ENCODE measurements around the gene PSME1. TPM values are rescaled to one million over a fixed set of nuclear protein-coding genes. Genes with fewer than 3 reads are reported as not detected.

Gene PSME1
- total RNA-seq, 1 donor from 2014 or later, result 385 TPM

GRCh38 chr14:24122416-24122815 is 13.6 kb upstream of the PSME1 start:
- no peak for DNase-seq (ENCODE audit: low read depth)
- no peak overlapping the region for H3K4me3 ChIP-seq (ENCODE audit: low read depth, low read length)
- TF ChIP-seq, protein P1, sequence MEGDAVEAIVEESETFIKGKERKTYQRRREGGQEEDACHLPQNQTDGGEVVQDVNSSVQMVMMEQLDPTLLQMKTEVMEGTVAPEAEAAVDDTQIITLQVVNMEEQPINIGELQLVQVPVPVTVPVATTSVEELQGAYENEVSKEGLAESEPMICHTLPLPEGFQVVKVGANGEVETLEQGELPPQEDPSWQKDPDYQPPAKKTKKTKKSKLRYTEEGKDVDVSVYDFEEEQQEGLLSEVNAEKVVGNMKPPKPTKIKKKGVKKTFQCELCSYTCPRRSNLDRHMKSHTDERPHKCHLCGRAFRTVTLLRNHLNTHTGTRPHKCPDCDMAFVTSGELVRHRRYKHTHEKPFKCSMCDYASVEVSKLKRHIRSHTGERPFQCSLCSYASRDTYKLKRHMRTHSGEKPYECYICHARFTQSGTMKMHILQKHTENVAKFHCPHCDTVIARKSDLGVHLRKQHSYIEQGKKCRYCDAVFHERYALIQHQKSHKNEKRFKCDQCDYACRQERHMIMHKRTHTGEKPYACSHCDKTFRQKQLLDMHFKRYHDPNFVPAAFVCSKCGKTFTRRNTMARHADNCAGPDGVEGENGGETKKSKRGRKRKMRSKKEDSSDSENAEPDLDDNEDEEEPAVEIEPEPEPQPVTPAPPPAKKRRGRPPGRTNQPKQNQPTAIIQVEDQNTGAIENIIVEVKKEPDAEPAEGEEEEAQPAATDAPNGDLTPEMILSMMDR (conservative IDR thresholded peaks at IDR 0.05; ENCODE audit: low read depth, low read length), result no peak

DNA sequence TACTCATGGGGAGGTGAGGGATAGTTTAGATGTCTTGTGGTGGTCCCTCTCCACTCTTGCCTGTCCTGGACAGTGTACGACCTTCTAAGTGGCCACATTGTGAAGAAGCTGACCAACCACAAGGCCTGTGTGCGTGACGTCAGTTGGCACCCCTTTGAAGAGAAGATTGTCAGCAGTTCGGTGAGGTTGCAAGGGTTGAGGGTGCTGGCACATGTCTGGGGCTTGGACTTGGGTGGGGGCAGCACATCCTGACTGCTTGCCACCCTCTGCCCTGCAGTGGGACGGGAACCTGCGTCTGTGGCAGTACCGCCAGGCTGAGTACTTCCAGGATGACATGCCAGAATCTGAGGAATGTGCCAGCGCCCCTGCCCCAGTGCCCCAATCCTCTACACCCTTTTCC is 13.1 kb upstream of the PSME1 start:
- H3K4me3 ChIP-seq (ENCODE audit: low read depth, low read length), result no peak overlapping the region
- TF ChIP-seq, protein P1 (conservative IDR thresholded peaks at IDR 0.05; ENCODE audit: low read depth, low read length), result no peak
- no peak for DNase-seq (ENCODE audit: low read depth)

DNA sequence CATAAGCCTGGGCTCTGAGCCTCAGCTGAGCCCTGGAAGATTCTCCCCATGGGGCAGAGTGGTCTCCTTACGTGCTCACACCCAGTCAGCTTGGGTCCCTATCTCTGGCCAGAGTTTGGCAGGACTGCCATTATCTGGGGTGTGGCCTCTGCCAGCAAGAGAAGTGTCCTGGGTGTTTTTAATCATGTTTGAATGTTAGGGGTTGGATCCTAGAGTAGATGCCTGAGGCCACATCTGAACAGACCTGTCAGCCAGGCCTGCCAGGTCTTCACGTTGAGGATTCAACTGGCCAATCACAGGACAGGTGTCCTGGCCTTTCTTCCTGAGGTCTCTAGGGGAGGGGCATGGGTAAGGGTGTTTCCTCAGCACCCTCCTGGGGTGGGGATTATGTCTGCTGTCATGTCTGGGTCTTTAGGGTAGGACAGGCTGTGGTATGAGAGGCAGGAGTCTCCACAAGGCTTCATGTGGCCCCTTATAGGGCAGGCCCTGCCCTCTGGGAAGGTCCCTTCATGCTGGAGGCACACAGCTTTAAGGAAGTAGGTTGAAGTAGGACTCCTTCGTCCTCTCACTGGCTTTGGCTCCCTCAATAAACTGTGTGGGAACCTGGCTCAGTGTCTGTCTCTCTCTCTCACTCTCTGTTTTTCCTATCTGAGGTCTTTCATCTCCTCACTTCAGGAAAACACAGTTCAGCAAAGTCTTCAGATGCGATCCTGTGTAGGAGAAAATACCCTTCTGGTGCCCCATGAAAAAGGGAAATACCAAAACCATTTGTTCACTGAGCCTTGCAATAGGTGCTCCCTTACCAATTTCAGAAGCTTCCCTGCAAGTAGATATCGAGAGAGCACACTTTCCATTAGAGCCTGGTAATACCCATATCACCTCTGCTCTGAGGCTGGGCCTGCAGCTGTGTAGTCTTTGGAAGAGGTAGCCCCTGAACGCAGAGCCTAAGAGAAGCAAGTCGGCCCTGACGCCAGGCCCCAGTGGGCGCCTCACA is 12.3 kb upstream of the PSME1 start:
- no peak overlapping the region for H3K4me3 ChIP-seq (ENCODE audit: low read depth, low read length)
- TF ChIP-seq, protein P1 (conservative IDR thresholded peaks at IDR 0.05; ENCODE audit: low read depth, low read length), result no peak
- no peak for DNase-seq (ENCODE audit: low read depth)

DNA sequence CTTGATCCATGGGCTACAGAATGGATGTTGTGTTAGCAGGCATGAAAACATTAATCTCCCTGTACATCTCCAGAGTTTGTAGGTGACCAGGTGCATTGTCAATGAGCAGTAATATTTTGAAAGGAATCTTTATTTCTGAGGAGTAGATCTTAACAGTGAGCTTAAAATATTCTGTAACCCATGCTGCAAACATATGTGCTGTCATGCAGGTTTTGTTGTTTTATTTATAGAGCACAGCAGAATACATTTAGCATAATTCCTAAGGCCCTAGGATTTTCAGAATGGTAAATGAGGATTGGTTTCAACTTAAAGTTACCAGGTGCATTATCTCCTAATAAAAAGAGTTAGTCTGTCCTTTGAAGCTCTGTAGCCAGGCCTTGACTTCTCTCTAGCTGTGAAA is 9.1 kb upstream of the PSME1 start:
- DNase-seq (ENCODE audit: low read depth), result no peak
- TF ChIP-seq, protein P1 (conservative IDR thresholded peaks at IDR 0.05; ENCODE audit: low read depth, low read length), result no peak
- H3K4me3 ChIP-seq (ENCODE audit: low read depth, low read length), result no peak overlapping the region

DNA sequence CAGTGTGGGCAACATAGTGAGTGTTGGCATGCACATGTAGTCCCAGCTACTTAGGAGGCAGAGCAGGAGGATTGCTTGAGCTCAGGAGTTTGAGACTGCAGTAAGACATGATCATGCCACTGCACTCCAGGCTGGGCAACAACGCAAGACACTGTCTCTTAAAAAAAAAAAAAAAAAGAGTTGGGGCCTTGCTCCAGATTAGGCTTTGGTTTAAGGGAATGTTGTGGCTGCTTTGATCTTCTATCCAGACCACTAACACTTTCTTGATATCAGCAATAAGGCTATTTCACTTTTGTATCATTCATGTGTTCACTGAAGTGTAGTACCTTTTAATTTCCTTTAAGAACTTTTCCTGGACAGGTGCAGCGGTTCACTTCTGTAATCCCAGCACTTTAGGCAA is 8.3 kb upstream of the PSME1 start:
- DNase-seq (ENCODE audit: low read depth), result no peak
- H3K4me3 ChIP-seq (ENCODE audit: low read depth, low read length), result no peak overlapping the region
- TF ChIP-seq, protein P1 (conservative IDR thresholded peaks at IDR 0.05; ENCODE audit: low read depth, low read length), result no peak

GRCh38 chr14:24129410-24129998 is 6.5 kb upstream of the PSME1 start:
- TF ChIP-seq, protein P1 (conservative IDR thresholded peaks at IDR 0.05; ENCODE audit: low read depth, low read length), result no peak
- no peak overlapping the region for H3K4me3 ChIP-seq (ENCODE audit: low read depth, low read length)
- DNase-seq (ENCODE audit: low read depth), result no peak

Measured in epithelial cell of proximal tubule (primary cell).